Trophoblast cell (in vitro differentiated cells and primary cell): ENCODE data around the gene MYZAP.
A peak's percentile ranks its signal among the peaks of the same experiment; 100 is the strongest.

Experiments used
- DNase-seq, 2 donors: peaks; one replicate each; pipeline ENCODE4 v3.0.0-alpha.2; 2016
- H2AFZ ChIP-seq: 2 replicates; pipeline ENCODE4 v1.6.1; 2013; ENCODE audit warnings: low read length, moderate library complexity, mild to moderate bottlenecking; ENCODE audit not compliant: insufficient read depth, poor library complexity
- H2AK5ac ChIP-seq: 2 replicates; pipeline ENCODE4 v1.6.1; 2013; ENCODE audit warnings: mild to moderate bottlenecking, low read length
- H2BK120ac ChIP-seq: 2 replicates; pipeline ENCODE4 v1.6.1; 2013; ENCODE audit warnings: low read length, mild to moderate bottlenecking, moderate library complexity; ENCODE audit not compliant: insufficient read depth, poor library complexity
- H2BK12ac ChIP-seq: 2 replicates; pipeline ENCODE4 v1.6.1; 2013; ENCODE audit warnings: mild to moderate bottlenecking, low read length, moderate library complexity
- H2BK5ac ChIP-seq: 2 replicates; pipeline ENCODE4 v1.6.1; 2013; ENCODE audit warnings: low read length, low read depth, moderate library complexity, mild to moderate bottlenecking; ENCODE audit not compliant: poor library complexity
- H3K14ac ChIP-seq: 2 replicates; pipeline ENCODE4 v1.6.1; 2013; ENCODE audit warnings: mild to moderate bottlenecking, low read length
- H3K18ac ChIP-seq: 2 replicates; pipeline ENCODE4 v1.6.1; 2013; ENCODE audit warnings: mild to moderate bottlenecking, low read length
- H3K23ac ChIP-seq: 2 replicates; pipeline ENCODE4 v1.6.1; 2013; ENCODE audit warnings: low read length
- H3K27ac ChIP-seq: 2 replicates; pipeline ENCODE4 v1.5.1; 2013; ENCODE audit warnings: low read depth, mild to moderate bottlenecking, inconsistent platforms, low read length, moderate library complexity
- H3K27me3 ChIP-seq: 2 replicates; pipeline ENCODE4 v1.6.1; 2013; ENCODE audit warnings: inconsistent platforms, mild to moderate bottlenecking, low read length, moderate library complexity; ENCODE audit not compliant: insufficient read depth
- H3K36me3 ChIP-seq, 2 experiments: 1 replicate in 1 of 2; 2 replicates in 1 of 2; pipeline ENCODE4 v1.6.1; 2013; ENCODE audit warnings: low read length in 2 of 2, mild to moderate bottlenecking in 2 of 2, moderate library complexity in 1 of 2; ENCODE audit not compliant: insufficient read depth in 2 of 2, control insufficient read depth in 1 of 2
- H3K4ac ChIP-seq: 2 replicates; pipeline ENCODE4 v1.6.1; 2013; ENCODE audit warnings: low read depth, mild to moderate bottlenecking, low read length, moderate library complexity
- H3K4me1 ChIP-seq, 2 experiments: 1 replicate in 1 of 2; 2 replicates in 1 of 2; pipeline ENCODE4 v1.6.1; 2013; ENCODE audit warnings: low read length in 2 of 2, mild to moderate bottlenecking in 2 of 2, moderate library complexity in 1 of 2; ENCODE audit not compliant: insufficient read depth in 2 of 2, control insufficient read depth in 1 of 2
- H3K4me2 ChIP-seq: 2 replicates; pipeline ENCODE4 v1.6.1; 2013; ENCODE audit warnings: inconsistent platforms, mild to moderate bottlenecking, low read length, moderate library complexity
- H3K4me3 ChIP-seq: 2 replicates; pipeline ENCODE4 v1.5.1; 2013; ENCODE audit warnings: mild to moderate bottlenecking, low read depth, low read length, inconsistent platforms
- H3K79me1 ChIP-seq: one replicate; pipeline ENCODE4 v1.6.1; 2013; ENCODE audit warnings: low read length
- H3K79me2 ChIP-seq: 2 replicates; pipeline ENCODE4 v1.6.1; 2013; ENCODE audit warnings: low read length, mild to moderate bottlenecking; ENCODE audit not compliant: control insufficient read depth, insufficient read depth, poor library complexity
- H3K9ac ChIP-seq: 2 replicates; pipeline ENCODE4 v1.6.1; 2013; ENCODE audit warnings: mild to moderate bottlenecking, low read length
- H3K9me3 ChIP-seq: 2 replicates; pipeline ENCODE4 v1.6.1; 2013; ENCODE audit warnings: low read depth, mild to moderate bottlenecking, control low read depth, inconsistent platforms, low read length; ENCODE audit not compliant: insufficient read depth
- H4K12ac ChIP-seq: 2 replicates; pipeline ENCODE4 v1.6.1; 2013; ENCODE audit warnings: low read depth, mild to moderate bottlenecking, low read length, moderate library complexity
- H4K8ac ChIP-seq: 2 replicates; pipeline ENCODE4 v1.6.1; 2013; ENCODE audit warnings: low read depth, mild to moderate bottlenecking, low read length, moderate library complexity
- H4K91ac ChIP-seq: one replicate; pipeline ENCODE4 v1.6.1; 2013; ENCODE audit warnings: low read depth, mild to moderate bottlenecking, low read length, moderate library complexity
- WGBS: extraction: QIAGEN DNeasy Blood & Tissue Kit; methylation state at CpG from one replicate; pipeline ENCODE4 v1.1.7; 2013; ENCODE audit warnings: missing lambda C conversion rate; ENCODE audit not compliant: insufficient read length, insufficient coverage; ENCODE audit errors: extremely low coverage; 5-methylcytosine and 5-hydroxymethylcytosine counted together

Gene MYZAP

GRCh38 chr15:57657619-57658018 lies 65.9 kb downstream of the MYZAP start:
- H3K4me2 ChIP-seq: no peak overlapping the region
- no peak overlapping the region for H3K4ac ChIP-seq
- H3K18ac ChIP-seq: no peak overlapping the region
- no peaks in the 10 kb centered on the region for H3K9me3 ChIP-seq
- H2BK12ac ChIP-seq: no peak overlapping the region
- no peak overlapping the region for H2BK120ac ChIP-seq
- H3K4me1 ChIP-seq: no peaks in the 10 kb centered on the region
- H3K4me3 ChIP-seq: no peak overlapping the region
- no peak overlapping the region for H2AFZ ChIP-seq
- H3K79me2 ChIP-seq: no peaks in the 10 kb centered on the region
- H3K14ac ChIP-seq: no peak overlapping the region
- no peaks in the 10 kb centered on the region for H3K27me3 ChIP-seq
- H2BK5ac ChIP-seq: no peak overlapping the region
- H3K27ac ChIP-seq: no peak overlapping the region
- H3K9ac ChIP-seq: no peak overlapping the region
- no peak overlapping the region for H4K8ac ChIP-seq
- no peak overlapping the region for H4K91ac ChIP-seq
- no peaks in the 10 kb centered on the region for H3K79me1 ChIP-seq
- H2AK5ac ChIP-seq: no peak overlapping the region
- no peaks in the 10 kb centered on the region for H3K36me3 ChIP-seq
- DNase-seq: no peak
- no CpG with 5 or more reads among the region's 1 CpG for WGBS
- no peak overlapping the region for H3K23ac ChIP-seq
- H4K12ac ChIP-seq: no peak overlapping the region

GRCh38 chr15:57662091-57662744 lies 70.5 kb downstream of the MYZAP start:
- H3K4me1 ChIP-seq: peaks cover 0 to 2% of the 10 kb centered on the region in 2 experiments
- WGBS: no CpG with 5 or more reads among the region's 3 CpGs
- no peaks in the 10 kb centered on the region for H3K27me3 ChIP-seq
- no peak overlapping the region for H2AFZ ChIP-seq
- no peak overlapping the region for H2BK120ac ChIP-seq
- H4K91ac ChIP-seq: no peak overlapping the region
- no peak overlapping the region for H3K27ac ChIP-seq
- no peak overlapping the region for H3K4ac ChIP-seq
- H3K18ac ChIP-seq: no peak overlapping the region
- H3K4me2 ChIP-seq: no peak overlapping the region
- no peak for DNase-seq
- H3K9ac ChIP-seq: no peak overlapping the region
- no peak overlapping the region for H3K23ac ChIP-seq
- no peak overlapping the region for H3K14ac ChIP-seq
- no peak overlapping the region for H2AK5ac ChIP-seq
- H3K4me3 ChIP-seq: no peak overlapping the region
- no peaks in the 10 kb centered on the region for H3K79me2 ChIP-seq
- no peak overlapping the region for H4K8ac ChIP-seq
- no peak overlapping the region for H2BK12ac ChIP-seq
- no peaks in the 10 kb centered on the region for H3K79me1 ChIP-seq
- no peaks in the 10 kb centered on the region for H3K9me3 ChIP-seq
- no peaks in the 10 kb centered on the region for H3K36me3 ChIP-seq
- no peak overlapping the region for H4K12ac ChIP-seq
- no peak overlapping the region for H2BK5ac ChIP-seq

GRCh38 chr15:57662802-57663201 lies 71.1 kb downstream of the MYZAP start:
- no peak overlapping the region for H3K4ac ChIP-seq
- peaks cover 0 to 2% of the 10 kb centered on the region in 2 experiments for H3K4me1 ChIP-seq
- no peak overlapping the region for H2BK5ac ChIP-seq
- no peak overlapping the region for H2AK5ac ChIP-seq
- no peak overlapping the region for H3K27ac ChIP-seq
- no peaks in the 10 kb centered on the region for H3K36me3 ChIP-seq
- H4K8ac ChIP-seq: no peak overlapping the region
- no peak overlapping the region for H3K4me3 ChIP-seq
- H2BK12ac ChIP-seq: no peak overlapping the region
- no peak overlapping the region for H3K18ac ChIP-seq
- H3K14ac ChIP-seq: no peak overlapping the region
- no peaks in the 10 kb centered on the region for H3K27me3 ChIP-seq
- H3K4me2 ChIP-seq: no peak overlapping the region
- H2AFZ ChIP-seq: no peak overlapping the region
- H3K9me3 ChIP-seq: no peaks in the 10 kb centered on the region
- H3K79me1 ChIP-seq: no peaks in the 10 kb centered on the region
- no peak overlapping the region for H2BK120ac ChIP-seq
- DNase-seq: no peak
- H3K9ac ChIP-seq: no peak overlapping the region
- WGBS: no CpG with 5 or more reads among the region's 1 CpG
- no peak overlapping the region for H4K12ac ChIP-seq
- no peak overlapping the region for H4K91ac ChIP-seq
- no peaks in the 10 kb centered on the region for H3K79me2 ChIP-seq
- no peak overlapping the region for H3K23ac ChIP-seq

GRCh38 chr15:57663262-57663661 lies 71.6 kb downstream of the MYZAP start:
- Histone ChIP-seq H3K14ac (no peak overlapping the region), H3K4me3 (no peak overlapping the region), H3K9me3 (no peaks in the 10 kb centered on the region), H3K79me2 (no peaks in the 10 kb centered on the region), H3K4ac (no peak overlapping the region), H3K27me3 (no peaks in the 10 kb centered on the region), H3K23ac (no peak overlapping the region), H4K12ac (no peak overlapping the region), H2AK5ac (no peak overlapping the region), H3K27ac (no peak overlapping the region), H2AFZ (no peak overlapping the region), H3K4me2 (no peak overlapping the region), H2BK12ac (no peak overlapping the region), H3K18ac (no peak overlapping the region), H2BK120ac (no peak overlapping the region), H3K36me3 (no peaks in the 10 kb centered on the region), H3K79me1 (no peaks in the 10 kb centered on the region), H2BK5ac (no peak overlapping the region), H4K91ac (no peak overlapping the region), H3K4me1 (peaks cover 0 to 2% of the 10 kb centered on the region in 2 experiments), H3K9ac (peak overlapping the region; percentile 52), H4K8ac (no peak overlapping the region)
- DNase-seq: no peak
- no CpG with 5 or more reads among the region's 2 CpGs for WGBS
